GM21390 (cell line): ENCODE data around the gene RIPOR2.
"Not testable (repeated sequence)": the region's sequence is repeated elsewhere in the genome, so short reads cannot be mapped to it uniquely, and the experiment has no call there.

Experiments used
- ATAC-seq: cut with Tn5 transposase; IDR thresholded peaks from one replicate; pipeline ENCODE4 v1.9.1; 2021; ENCODE audit not compliant: unreplicated experiment

RIPOR2 gene

DNA sequence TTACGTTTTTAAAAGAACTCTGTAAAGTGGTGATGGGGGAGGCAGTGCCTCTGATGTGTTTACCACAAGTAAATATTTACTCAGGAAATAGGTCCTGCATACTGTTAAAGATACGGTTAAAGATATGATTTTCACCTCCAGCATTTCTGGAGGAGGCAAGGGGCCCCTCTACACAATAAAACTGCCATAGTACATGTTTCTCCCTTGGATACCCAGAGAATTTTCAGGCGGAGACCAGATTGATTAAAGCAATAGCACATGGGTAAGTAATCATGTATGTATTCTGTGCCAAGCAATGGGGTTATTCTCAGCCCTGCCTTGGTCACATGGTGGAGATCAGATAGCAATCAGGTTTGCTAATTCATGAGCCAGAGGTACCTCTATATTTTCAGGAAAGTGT is 9.6 kb downstream of the RIPOR2 start:
- no peak for ATAC-seq

GRCh38 chr6:24925661-24926060 is 10.1 kb downstream of the RIPOR2 start:
- ATAC-seq, result no peak

DNA sequence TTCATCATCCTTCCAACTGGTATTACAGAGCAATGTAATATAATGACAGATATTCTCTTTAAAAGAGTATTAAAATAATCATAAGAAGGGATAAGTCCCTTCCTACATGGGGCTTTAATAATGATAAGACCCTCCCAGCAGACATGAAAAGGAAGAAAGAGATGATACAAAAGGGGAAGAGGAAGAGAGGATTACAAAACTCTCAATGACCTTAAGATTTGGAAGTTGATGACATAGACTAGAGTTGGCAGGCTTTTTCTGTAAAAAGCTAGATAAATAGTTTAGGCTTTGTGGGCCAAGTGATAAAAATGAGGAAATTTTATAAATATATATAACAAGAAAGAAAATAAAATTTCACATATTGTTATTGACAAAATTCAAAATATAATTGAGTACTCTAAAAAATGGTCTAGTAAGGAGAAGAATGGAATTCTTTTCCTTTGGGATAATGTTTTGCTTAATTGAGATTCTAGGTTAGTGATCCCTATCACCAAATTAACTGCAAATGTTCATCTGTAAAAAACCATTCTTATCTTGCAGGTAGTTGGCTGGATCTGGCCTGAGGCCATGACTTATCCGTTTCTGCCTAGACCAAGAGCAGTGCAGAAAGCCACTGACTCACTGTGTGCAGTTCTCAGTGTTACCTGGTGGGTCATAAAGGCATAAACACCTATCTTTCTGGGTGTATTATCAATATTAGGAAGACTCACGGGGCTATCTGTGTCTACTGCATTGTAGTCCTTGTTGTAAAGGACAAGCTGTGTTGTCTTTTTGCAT is 11.0 kb downstream of the RIPOR2 start:
- no peak for ATAC-seq

GRCh38 chr6:24923885-24924401 is 11.8 kb downstream of the RIPOR2 start:
- no peak for ATAC-seq

DNA sequence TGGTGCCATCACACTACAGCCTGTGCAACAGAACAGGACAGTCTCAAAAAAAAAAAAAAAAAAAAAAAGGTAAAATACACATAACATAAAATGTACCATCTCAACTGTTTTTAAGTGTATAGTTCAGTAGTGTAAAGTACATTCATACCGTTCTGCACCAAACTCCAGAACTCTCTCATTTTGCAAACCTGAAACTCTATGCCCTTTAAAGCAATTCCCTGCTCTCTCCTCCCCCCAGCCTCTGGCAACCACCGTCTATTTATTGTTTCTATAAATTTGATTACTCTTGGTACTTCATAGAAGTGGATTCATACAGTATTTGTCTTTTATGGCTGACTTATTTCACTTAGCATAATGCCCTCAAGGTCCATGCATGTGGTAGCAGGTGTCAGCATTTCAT is 12.9 kb downstream of the RIPOR2 start:
- ATAC-seq, result no peak

DNA sequence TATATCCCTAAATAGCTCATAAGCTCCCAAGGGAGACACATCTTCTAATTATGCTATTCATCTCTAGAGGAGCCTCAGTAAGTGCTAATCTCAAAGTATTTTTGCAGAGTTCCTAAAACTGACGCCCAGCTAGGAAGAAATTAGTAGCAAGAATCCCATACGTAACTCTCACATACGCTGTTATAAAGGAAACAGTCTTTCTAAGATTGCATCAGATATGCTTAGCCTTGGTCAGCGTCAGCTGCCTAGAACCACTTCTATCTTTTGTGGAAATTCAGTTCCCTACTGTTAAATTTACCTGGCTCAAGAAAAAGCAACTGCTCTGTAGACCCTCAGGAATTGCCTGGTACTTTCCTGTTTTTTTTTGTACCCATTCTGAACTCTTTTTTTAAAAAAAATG is 13.6 kb downstream of the RIPOR2 start:
- ATAC-seq, result no peak

DNA sequence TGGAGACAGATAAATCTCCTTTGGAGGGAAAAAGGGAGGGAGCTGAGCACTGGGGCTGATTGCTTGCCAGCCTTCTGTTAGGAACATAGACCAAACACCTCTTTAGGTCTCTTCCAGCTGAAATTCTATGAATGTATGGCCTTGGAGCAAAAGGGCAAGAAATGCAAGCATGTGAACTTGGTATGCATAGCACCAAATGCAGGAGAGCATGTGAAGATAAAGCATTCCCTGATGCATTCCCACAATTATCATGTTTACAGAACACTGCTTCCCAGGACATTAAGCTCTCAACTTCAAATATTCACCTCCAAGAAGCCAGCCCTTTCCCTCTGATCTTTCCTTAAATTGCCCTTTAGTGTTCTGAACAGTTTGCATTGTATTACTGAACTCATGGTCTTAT is 15.6 kb downstream of the RIPOR2 start:
- no peak for ATAC-seq

- peak; percentile 59 for ATAC-seq
Measured at GRCh38 chr6:24919056-24919892, 16.5 kb downstream of the RIPOR2 start.

GRCh38 chr6:24918641-24919055 is 17.1 kb downstream of the RIPOR2 start:
- peak; percentile 51 for ATAC-seq

DNA sequence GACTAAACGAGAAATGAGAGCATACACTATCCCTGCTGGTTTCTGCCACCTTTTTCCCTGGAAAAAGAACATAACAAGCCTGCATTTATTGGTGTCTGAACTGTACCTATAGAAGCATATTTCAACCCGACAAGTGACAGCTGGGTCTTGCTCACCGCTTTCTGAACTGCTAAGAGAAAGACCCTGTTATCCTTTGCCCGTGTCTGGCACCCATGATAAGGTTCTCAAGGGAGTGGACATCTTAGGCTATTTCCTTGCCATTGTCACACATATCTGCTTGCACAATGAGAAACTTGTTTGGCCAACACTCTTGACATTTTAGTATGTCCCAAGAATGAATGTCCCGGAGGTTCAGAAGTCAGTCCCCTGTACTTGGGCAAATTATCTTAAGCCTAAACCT is 19.3 kb downstream of the RIPOR2 start:
- ATAC-seq, result no peak

GRCh38 chr6:24915641-24916040 is 20.1 kb downstream of the RIPOR2 start:
- no peak for ATAC-seq

GRCh38 chr6:24914082-24914481 is 21.7 kb downstream of the RIPOR2 start:
- not testable (repeated sequence) for ATAC-seq

GRCh38 chr6:24911796-24912382 is 23.9 kb downstream of the RIPOR2 start:
- no peak for ATAC-seq

GRCh38 chr6:24910961-24911725 is 24.6 kb downstream of the RIPOR2 start:
- ATAC-seq, result peak; percentile 29

DNA sequence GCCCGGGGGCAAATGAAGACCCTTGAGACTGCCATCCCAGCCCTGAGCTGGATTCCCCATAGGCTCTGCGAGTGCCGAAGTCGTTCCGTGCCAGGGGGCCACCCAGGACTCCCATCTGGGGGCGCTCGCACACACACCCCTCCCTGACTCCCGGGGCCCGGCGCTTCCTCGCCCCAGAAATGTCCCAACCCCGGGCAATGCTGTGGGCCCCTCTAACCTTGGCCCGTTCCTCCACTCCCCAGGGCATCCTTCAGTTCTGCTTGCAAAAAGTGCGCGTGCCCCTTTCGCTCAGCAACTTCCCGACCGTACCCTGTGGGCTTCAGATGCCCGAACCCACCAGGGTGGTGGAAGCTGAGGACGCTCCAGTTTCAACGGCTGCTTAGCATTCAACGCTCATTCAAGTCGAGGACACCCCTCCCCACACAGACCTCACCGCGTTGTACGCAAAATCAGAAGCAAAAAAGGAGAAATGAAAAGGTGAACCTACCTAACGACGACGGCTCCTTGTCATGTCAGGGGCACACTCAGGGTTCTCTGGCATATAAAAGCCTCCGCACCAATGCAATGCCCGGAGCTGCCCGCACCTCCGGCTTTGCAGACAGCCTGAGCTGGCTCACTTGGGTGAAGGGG is 25.3 kb downstream of the RIPOR2 start:
- ATAC-seq, result peak; percentile 58

DNA sequence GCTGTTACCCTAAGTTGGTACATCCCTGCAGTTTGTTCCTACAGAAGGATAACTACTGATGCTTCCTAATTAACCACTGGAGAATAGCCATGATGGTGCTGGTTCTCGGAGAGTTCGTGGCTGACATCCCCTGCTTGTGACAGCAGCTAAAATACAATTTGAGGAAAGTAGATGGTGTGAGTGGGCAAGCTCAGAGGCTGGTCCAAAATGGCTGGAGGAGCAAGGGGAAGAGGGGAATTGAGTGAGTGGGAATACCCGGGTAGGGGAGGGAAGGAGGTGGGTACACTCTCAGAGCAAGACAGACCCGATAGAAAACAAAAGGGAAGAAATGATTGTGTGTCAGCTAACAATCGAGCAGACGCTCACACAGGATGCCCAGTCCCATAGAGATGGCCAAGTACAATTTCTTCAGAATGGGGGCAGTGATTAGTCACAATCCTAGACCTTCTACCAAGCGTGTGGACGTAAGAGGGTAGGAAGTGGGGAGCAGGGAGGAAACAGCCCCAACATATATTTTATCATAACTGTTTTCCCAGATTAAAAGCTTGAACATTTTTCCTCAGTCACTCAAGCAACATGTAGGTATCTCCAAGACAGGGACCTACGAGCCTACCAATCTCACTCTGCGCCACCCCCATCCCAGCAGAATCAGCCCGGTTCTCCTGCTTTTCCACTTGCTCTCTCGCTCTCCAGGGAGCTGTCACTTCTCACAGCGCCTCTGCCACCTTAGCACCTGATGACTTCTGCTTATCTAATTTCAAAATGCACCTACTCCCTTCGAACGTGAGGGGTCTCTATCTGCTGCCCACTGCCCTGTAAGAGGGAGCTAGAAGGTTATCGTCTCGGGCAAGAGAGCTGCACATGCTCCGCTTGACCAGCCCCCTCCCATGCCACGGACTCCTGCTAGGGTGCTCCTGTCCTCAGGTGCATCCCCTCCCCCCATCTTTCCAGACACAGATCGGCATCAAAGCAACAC is 26.2 kb downstream of the RIPOR2 start:
- ATAC-seq, result no peak

DNA sequence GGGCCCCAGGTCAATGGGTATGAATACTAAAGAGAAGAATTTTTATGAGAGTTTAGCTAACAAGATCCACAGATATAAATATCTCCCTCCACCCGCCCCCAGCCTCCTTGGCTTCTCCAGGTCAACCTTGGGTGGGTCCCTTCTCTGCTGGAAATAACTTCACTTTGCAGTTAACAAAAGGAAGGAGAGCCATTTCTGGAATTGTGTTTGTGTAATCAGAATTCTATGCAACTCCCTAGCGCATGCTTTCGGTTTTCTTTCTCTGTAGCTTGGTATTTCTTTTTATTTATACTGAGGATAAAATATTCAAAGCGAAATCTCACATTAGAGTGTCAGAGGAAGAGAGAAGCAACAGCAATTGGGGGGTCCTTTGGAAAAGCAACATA is 27.1 kb downstream of the RIPOR2 start:
- ATAC-seq, result no peak

- ATAC-seq, result no peak
Measured at GRCh38 chr6:24907919-24908649, 27.7 kb downstream of the RIPOR2 start.

DNA sequence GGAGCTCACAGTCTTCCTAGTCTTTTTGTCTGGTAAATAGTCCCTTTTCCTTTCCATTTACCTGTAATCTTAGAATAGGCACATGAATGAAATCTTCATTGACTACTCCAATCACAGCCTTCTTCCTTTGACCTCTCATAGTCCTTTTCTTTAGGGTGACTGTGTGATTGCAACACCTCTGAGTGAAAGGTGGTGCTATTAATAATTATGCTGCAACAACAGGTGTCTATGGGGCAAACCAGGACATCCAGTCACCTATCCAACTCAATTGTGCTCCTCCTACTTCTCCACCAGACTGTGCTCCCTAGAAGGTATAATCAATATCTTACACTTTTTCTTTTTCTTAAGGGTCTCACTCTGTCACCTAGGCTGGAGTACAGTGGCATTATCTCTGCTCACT is 29.4 kb downstream of the RIPOR2 start:
- no peak for ATAC-seq
